Tibial nerve (tissue), 3 donors: ENCODE results near the gene CFD.

Source experiments
- POLR2A ChIP-seq, 2 donors: fragments of 450-650 bp; IDR thresholded peaks; one replicate each; pipeline ENCODE4 v1.6.1; 2017; ENCODE audit warnings: antibody characterized with exemption in 2 of 2, mild to moderate bottlenecking in 2 of 2, moderate library complexity in 2 of 2
- TF ChIP-seq, protein P1 (sequence below), 5 experiments: fragments of 200-600 bp in 3 of 5; fragments of 450-650 bp in 2 of 5; sonication (generic) in 3 of 5; IDR thresholded peaks; one replicate each; pipeline ENCODE4 v1.5.1; 2016 to 2019; ENCODE audit warnings: antibody characterized with exemption in 5 of 5, mild to moderate bottlenecking in 3 of 5, moderate library complexity in 2 of 5

DNA sequence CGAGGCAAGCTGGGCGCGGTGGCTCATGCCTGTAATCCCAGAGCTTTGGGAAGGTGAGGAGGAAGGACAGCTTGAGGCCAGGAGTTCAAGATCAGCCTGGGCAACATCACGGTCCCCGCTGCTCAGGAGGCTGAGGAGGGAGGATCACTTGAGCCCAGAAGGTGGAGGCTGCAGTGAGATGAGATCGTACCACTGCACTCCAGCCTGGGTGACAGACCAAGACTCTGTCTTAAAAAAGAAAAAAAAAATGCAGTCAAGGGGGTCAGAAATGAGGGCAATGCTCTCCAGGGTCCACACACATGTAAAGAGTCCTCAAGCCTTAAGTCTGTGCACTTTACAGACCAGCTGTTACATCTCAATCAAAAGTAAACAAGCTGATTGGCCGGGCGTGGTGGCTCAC lies 45.1 kb downstream of the CFD start:
- TF ChIP-seq, protein P1, sequence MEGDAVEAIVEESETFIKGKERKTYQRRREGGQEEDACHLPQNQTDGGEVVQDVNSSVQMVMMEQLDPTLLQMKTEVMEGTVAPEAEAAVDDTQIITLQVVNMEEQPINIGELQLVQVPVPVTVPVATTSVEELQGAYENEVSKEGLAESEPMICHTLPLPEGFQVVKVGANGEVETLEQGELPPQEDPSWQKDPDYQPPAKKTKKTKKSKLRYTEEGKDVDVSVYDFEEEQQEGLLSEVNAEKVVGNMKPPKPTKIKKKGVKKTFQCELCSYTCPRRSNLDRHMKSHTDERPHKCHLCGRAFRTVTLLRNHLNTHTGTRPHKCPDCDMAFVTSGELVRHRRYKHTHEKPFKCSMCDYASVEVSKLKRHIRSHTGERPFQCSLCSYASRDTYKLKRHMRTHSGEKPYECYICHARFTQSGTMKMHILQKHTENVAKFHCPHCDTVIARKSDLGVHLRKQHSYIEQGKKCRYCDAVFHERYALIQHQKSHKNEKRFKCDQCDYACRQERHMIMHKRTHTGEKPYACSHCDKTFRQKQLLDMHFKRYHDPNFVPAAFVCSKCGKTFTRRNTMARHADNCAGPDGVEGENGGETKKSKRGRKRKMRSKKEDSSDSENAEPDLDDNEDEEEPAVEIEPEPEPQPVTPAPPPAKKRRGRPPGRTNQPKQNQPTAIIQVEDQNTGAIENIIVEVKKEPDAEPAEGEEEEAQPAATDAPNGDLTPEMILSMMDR (IDR thresholded peaks at IDR 0.05) = no peak
- no peak for TF ChIP-seq POLR2A (IDR thresholded peaks at IDR 0.05)
